HG03442 (cell line): ENCODE data around the gene GPI.
"Not testable (repeated sequence)": the region's sequence is repeated elsewhere in the genome, so short reads cannot be mapped to it uniquely, and the experiment has no call there.

Experiments used
- ATAC-seq: cut with Tn5 transposase; IDR thresholded peaks from one replicate; pipeline ENCODE4 v1.9.1; 2021; ENCODE audit warnings: mild to moderate bottlenecking, moderate library complexity; ENCODE audit not compliant: unreplicated experiment

GPI gene

DNA sequence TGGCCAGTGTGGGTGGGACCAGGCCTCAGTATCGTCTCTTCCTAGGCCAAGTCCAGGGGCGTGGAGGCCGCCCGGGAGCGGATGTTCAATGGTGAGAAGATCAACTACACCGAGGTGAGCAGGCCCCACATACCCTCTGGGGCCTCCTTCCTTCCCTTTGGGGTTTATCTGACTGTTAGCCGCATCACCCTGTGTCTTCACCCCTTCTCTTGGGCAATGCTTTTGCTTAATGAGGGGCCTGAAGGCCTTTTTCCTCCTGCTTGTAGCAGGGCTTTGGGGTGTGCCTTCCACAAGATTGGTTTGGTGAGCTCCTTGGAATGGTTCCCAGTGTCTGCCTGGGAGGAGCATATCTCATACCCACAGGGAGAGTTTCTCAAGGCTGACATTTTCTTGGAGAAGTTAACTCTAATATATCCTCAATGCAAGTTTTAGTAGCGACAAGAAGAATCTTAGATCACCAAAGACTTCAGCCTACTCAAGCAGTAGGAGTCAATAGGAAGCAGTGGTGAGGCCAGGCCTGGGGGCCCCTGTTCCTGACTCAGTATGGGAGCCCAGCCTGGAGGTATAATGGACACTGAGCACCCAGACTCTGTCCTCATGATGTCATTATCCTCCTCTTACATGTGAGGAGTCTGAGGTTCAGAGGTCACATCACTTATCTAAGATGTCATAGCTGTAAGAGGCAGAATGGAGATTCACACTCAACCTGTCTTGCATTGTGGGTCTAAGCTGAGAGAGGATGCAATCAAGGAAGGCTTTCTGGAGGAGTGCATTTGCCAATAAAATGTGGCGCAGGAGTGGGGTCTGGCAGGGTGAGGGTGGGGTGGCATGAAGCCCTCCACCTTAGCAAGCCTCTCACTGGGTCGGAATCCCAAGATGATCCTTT lies 2.0 kb downstream of the GPI start:
- no peak for ATAC-seq

- no peak for ATAC-seq
Measured at GRCh38 chr19:34367624-34367957, 2.6 kb downstream of the GPI start.

GRCh38 chr19:34368338-34368737 lies 3.3 kb downstream of the GPI start:
- no peak for ATAC-seq

DNA sequence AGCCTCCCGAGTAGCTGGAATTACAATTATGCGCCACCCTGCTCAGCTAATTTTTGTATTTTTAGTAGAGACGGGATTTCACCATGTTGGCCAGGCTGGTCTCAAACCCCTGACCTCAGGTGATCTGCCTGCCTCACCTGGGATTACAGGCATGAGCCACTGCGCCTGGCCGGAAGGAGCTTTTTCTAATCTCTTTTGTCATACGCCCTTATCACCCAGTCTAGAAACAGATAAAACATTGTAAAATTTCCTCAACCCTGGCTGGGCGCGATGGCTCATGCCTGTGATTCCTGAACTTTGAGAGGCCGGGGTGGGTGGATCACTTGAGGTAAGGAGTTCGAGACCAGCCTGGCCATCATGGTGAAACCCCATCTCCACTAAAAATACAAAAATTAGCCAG lies 4.2 kb downstream of the GPI start:
- ATAC-seq, result not testable (repeated sequence)

DNA sequence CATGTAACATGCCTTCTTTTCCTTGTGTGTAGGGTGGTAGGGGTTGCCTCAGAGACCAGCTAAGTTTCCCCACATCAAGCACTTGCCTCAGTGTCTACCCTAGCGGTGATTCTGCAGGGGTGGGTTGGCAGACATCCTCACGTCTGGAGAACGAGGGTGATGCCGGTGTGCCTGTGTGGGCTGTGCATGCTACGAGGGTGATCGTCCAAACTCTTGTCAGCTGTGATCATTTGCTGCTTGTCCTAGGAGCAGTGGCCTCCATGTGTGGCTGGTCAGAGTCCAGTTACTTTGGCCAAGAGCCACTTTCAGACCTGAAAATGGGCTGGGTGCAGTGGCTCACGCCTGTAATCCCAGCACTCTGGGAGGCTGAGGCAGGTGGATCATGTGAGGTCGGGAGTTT lies 5.1 kb downstream of the GPI start:
- no peak for ATAC-seq

GRCh38 chr19:34370983-34371382 lies 6.0 kb downstream of the GPI start:
- ATAC-seq, result no peak

DNA sequence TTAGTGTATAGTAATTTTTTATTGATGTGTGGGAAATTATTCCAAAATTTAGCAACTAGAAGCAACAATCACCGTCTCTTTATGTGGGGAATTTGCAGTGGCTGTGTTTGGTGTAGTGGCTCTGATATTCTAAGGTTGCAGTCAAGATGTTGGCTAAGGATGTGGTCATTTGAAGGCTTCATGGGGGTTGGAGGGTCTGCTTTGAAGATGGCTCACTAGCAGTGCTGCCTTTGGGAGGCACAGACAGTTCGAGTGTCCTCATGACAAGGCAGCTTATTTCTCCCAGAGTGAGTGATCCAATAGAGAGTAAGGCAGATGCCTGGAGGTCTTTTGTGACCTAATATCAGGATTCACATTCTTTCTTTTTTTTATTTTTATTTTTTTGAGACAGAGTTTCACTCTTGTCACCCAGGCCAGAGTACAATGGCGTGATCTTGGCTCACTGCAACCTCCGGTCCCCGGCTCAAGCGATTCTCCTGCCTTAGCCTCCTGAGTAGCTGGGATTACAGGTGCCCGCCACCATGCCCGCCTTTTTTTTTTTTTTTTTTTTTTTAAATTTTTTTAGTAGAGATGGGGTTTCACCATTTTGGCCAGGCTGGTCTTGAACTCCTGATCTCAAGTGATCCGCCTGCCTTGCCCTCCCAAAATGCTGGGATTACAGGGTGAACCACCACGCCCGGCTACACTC lies 8.7 kb downstream of the GPI start:
- no peak for ATAC-seq

GRCh38 chr19:34375598-34375997 lies 10.6 kb downstream of the GPI start:
- ATAC-seq, result no peak

DNA sequence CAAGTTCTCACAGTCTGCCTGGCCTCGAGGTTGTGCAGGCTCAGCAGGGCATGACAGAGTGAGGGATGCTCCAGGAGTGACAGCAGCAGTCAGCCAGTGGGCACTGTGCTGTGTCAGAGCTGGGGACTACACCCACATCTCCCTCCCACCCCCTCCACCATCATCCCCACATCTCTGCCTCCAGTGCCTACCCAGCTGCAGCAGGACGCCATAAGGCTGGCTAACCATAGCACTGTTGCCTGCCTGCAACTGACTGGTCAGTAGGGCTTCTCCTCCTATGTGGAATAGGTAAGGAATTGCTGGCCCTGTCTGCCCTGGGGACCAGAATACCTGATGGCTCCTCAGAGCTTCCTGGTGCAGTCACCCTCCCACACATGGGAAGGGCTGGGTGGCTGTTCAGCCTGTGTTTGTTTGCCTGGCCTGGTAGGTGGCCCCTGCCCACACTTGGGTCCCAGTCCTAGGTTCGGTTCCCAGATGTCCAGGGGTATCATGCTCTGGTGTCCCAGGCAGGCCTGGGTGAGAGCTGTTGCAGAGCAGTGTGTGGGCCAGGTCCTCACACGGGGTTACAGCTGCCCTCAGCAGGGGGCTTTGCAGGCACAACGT lies 15.7 kb downstream of the GPI start:
- ATAC-seq, result no peak

DNA sequence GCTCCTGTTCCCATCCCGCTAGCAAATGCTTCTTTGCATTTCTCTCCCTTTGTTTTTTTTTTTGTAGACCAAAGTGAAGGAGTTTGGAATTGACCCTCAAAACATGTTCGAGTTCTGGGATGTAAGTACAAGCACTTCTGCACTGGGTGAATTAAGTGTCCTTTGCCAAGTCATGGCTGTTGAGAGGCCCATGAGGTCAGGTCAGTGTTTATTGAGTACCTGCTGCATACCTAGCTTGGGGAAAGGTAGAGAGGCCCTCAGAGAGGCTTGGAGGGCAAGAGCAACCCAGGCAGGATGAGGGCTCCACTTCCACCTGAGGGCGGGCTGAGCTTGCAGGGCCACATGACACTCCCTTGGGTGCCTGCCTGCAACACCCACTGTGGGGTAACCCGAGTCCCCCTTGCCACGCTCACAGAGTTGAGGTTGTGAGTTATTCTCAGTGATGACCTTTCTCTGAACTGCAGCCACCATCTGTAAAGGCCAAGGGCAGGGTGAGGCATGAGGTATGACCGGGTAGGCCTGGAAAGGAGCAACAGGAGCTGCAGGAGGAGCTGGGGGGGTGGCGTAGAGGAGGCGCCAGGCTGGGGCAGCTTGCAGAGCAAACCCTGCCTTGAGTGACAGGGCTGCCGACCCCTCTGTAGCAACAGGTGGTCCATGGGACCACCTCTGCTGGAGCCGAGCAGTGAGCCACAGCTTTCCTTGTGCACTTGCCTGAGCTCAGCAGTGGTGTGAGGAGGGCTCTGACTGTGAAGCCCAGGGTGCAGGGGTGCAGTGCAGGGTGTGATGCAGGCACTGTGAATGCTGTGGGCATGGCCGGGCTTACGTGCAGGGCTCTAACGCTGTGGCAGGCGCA lies 16.6 kb downstream of the GPI start:
- no peak for ATAC-seq

DNA sequence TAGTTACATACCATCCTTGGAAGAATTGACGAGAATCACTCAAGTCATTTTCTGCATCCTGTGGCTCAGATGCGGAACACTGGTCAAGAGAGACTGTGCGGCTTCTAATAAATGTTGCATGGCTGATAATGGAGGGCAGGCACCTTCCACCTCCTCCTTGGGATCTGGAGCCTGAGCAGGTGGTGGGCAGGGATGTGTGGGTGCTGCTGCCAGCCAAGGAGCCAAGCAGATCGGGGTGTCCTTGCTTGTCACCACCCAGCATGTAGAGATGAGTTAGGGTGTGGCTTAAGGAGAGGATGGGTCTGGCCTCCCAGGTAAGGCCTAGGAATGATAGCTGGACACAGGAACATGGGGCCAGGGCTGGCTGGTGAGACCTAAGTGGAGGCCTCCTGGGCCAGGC lies 17.5 kb downstream of the GPI start:
- no peak for ATAC-seq

DNA sequence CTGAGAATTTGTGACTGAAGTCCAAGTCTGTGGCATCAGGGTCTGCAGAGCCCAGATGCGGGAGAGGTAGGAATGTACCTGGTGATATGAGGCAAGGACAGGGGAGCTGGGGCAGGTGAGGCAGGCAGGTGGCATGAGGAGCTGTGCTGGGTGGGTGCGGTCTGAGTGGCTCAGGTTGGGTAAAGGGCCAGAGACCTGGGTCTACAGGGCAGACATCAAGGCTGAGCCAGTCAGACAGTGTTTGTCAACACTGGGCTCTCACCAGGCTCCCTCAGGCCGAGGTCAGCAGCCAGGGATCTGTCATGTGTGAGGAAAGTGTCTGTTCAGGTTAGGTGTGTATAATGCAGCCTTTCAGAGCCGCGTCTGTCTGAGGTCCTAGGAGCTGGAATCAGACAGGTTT lies 18.6 kb downstream of the GPI start:
- ATAC-seq, result no peak

DNA sequence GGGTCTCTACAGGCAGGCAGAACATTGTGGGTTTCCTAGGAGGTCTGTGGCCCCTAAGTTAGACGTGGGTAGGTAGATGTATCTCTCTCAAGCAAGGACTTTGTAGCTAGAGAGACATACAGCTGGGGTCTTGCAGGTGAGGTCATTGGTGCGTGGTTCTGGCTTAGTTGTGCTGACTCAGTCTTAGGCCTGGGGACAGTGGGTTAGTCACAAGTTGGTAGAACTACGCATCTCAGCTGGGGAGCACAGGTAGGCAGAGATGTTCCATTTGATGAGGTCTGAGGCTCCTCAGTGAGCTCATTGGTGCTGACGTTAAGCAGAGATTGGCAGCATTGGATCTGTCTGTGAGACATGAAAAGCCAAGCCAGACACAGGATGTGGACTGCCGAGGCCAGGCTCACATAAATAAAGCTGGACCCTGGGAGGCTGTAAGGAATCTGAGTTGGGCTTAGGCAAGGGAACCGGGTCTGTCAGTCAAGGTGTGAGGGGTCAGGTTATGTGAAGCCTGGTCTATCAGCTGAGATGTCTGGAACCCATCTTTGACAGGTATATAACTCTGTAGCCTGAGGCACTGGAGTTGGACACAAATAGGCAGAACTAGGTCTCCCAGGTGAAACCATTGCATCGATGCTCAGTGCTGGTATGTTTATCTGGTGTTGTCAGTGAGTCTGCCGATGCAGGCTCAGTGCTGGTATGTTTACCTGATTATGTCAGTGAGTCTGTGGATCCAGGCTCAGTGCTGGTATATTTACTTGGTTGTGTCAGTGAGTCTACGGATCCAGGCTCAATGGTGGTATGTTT lies 21.8 kb downstream of the GPI start:
- ATAC-seq, result no peak

GRCh38 chr19:34387446-34387810 lies 22.4 kb downstream of the GPI start:
- no peak for ATAC-seq

- not testable (repeated sequence) for ATAC-seq
Measured at GRCh38 chr19:34388745-34389144, 23.7 kb downstream of the GPI start.

DNA sequence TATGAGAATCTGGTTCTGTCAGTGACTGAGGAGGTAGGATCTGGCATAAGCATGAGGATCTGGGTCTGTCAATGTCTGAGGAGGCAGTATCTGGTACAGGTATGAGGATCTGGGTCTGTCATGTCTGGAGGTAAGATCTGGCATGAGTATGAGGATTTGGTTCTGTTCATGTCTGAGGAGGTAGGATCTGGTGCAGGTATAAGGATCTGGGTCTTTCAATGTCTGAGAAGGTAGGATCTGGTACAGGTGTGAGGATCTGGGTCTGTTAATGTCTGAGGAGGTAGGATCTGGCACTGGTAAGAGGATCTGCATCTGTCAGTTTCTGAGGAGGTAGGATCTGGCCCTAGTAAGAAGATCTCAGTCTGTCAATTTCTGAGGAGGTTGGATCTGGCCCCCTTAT lies 26.8 kb downstream of the GPI start:
- no peak for ATAC-seq

GRCh38 chr19:34393031-34393430 lies 28.0 kb downstream of the GPI start:
- ATAC-seq, result no peak

DNA sequence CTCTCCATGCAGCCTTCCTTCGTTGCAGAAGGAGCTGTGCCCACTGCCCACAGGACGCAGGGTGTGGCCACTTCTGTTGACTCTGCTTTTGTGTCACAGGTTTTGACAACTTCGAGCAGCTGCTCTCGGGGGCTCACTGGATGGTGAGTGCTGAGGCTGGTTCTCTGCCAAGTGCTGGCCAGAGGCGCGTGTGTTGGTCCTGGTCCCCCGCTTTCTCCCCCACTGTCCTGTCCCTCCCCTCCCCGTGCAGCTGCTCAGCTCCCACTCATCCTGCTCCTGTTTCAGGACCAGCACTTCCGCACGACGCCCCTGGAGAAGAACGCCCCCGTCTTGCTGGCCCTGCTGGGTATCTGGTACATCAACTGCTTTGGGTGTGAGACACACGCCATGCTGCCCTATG lies 28.6 kb downstream of the GPI start:
- no peak for ATAC-seq

- no peak for ATAC-seq
Measured at GRCh38 chr19:34397853-34398252, 32.9 kb downstream of the GPI start.

DNA sequence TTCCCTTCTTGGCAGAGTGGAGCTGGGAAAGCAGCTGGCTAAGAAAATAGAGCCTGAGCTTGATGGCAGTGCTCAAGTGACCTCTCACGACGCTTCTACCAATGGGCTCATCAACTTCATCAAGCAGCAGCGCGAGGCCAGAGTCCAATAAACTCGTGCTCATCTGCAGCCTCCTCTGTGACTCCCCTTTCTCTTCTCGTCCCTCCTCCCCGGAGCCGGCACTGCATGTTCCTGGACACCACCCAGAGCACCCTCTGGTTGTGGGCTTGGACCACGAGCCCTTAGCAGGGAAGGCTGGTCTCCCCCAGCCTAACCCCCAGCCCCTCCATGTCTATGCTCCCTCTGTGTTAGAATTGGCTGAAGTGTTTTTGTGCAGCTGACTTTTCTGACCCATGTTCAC lies 34.9 kb downstream of the GPI start:
- no peak for ATAC-seq
